ENCODE results near the gene ZCCHC2. TPM values are rescaled to one million over a fixed set of nuclear protein-coding genes. Genes with fewer than 3 reads are reported as not detected.

The ZCCHC2 gene
- total RNA-seq, 3 donors from 2014 or later: 24.3 to 36.3 (median 26.2) TPM

- Histone ChIP-seq H3K36me3 (no peaks in the 10 kb centered on the region), H3K9me3 (no peaks in the 10 kb centered on the region), H3K4me1 (peaks cover 0 to 7% of the 10 kb centered on the region in 2 donors), H3K27me3 (no peaks in the 10 kb centered on the region), H3K27ac (peak overlapping the region; percentile 99), H3K4me3 (peak overlapping the region; percentile 79 to 91 (median 87))
- no peak for TF ChIP-seq POLR2A (IDR thresholded peaks at IDR 0.05)
- no peak for TF ChIP-seq CTCF (IDR thresholded peaks at IDR 0.05)
- no peak for TF ChIP-seq POLR2AphosphoS5 (IDR thresholded peaks at IDR 0.05)
- intact Hi-C loops (cut with DNase I; ENCODE audit: low total_unique reads): no loop called here
- no peak for DNase-seq (ENCODE audit: low spot score in 2 of 2)
These were observed 684 bp upstream of the ZCCHC2 start for GRCh38 chr18:62522178-62522503.

GRCh38 chr18:62523255-62523588 is 397 bp downstream of the ZCCHC2 start:
- no peak for TF ChIP-seq POLR2AphosphoS5 (IDR thresholded peaks at IDR 0.05)
- no peak for TF ChIP-seq CTCF (IDR thresholded peaks at IDR 0.05)
- TF ChIP-seq POLR2A (IDR thresholded peaks at IDR 0.05): no peak
- intact Hi-C loops (cut with DNase I; ENCODE audit: low total_unique reads): no loop called here
- Histone ChIP-seq H3K4me3 (peak overlapping the region; percentile 79 to 91 (median 87)), H3K9me3 (no peaks in the 10 kb centered on the region), H3K36me3 (no peaks in the 10 kb centered on the region), H3K27me3 (no peaks in the 10 kb centered on the region), H3K4me1 (peaks cover 0 to 7% of the 10 kb centered on the region in 2 donors), H3K27ac (peak overlapping the region; percentile 99)
- DNase-seq (ENCODE audit: low spot score in 2 of 2): no peak

GRCh38 chr18:62523631-62524439 is 1.0 kb downstream of the ZCCHC2 start:
- peak; percentile 54 to 59 for DNase-seq (ENCODE audit: low spot score in 2 of 2)
- Histone ChIP-seq H3K27me3 (no peaks in the 10 kb centered on the region), H3K9me3 (no peaks in the 10 kb centered on the region), H3K27ac (peak overlapping the region; percentile 99), H3K36me3 (no peaks in the 10 kb centered on the region), H3K4me3 (peak overlapping the region; percentile 79 to 91 (median 87)), H3K4me1 (peaks cover 0 to 7% of the 10 kb centered on the region in 2 donors)
- intact Hi-C loops (cut with DNase I; ENCODE audit: low total_unique reads): no loop called here
- TF ChIP-seq POLR2A (IDR thresholded peaks at IDR 0.05) (no peak), POLR2AphosphoS5 (IDR thresholded peaks at IDR 0.05) (peak in 2 of 3 donors; percentile 40 to 56), CTCF (IDR thresholded peaks at IDR 0.05) (no peak)

GRCh38 chr18:62524440-62525200 is 1.8 kb downstream of the ZCCHC2 start:
- H3K4me1 ChIP-seq: peaks cover 0 to 7% of the 10 kb centered on the region in 2 donors
- H3K27me3 ChIP-seq: no peaks in the 10 kb centered on the region
- H3K36me3 ChIP-seq: no peaks in the 10 kb centered on the region
- TF ChIP-seq CTCF (IDR thresholded peaks at IDR 0.05) (no peak), POLR2AphosphoS5 (IDR thresholded peaks at IDR 0.05) (peak in 2 of 3 donors; percentile 21 to 60), POLR2A (IDR thresholded peaks at IDR 0.05) (peak; percentile 47)
- H3K9me3 ChIP-seq: no peaks in the 10 kb centered on the region
- peak; percentile 50 to 66 for DNase-seq (ENCODE audit: low spot score in 2 of 2)
- peak overlapping the region; percentile 99 for H3K27ac ChIP-seq
- peak overlapping the region; percentile 79 to 91 (median 87) for H3K4me3 ChIP-seq
- intact Hi-C loops (cut with DNase I; ENCODE audit: low total_unique reads): no loop called here

- Histone ChIP-seq H3K36me3 (no peaks in the 10 kb centered on the region), H3K4me1 (peaks cover 0 to 7% of the 10 kb centered on the region in 2 donors), H3K9me3 (no peaks in the 10 kb centered on the region), H3K4me3 (peak overlapping the region; percentile 79 to 91 (median 87)), H3K27me3 (no peaks in the 10 kb centered on the region), H3K27ac (peak overlapping the region; percentile 99)
- TF ChIP-seq POLR2A (IDR thresholded peaks at IDR 0.05) (no peak), POLR2AphosphoS5 (IDR thresholded peaks at IDR 0.05) (peak in 1 of 3 donors; percentile 6), CTCF (IDR thresholded peaks at IDR 0.05) (no peak)
- intact Hi-C loops (cut with DNase I; ENCODE audit: low total_unique reads): no loop called here
- DNase-seq (ENCODE audit: low spot score in 2 of 2): no peak
These were observed 2.8 kb downstream of the ZCCHC2 start for GRCh38 chr18:62525608-62526007.

All from breast epithelium (tissue), 4 donors.